HFFc6 (cell line): ENCODE measurements around the gene SHB. TPM values are rescaled to one million over a fixed set of nuclear protein-coding genes. Genes with fewer than 3 reads are reported as not detected.
A peak's percentile ranks its signal among the peaks of the same experiment; 100 is the strongest.

Experiments used
- DNase-seq: peaks from one replicate; pipeline ENCODE4 v3.0.0-alpha.2; 2018
- H3K27ac Mint-ChIP-seq: 2 replicates; pipeline ENCODE4 v1.8.0; 2020; ENCODE audit warnings: mild to moderate bottlenecking, mixed read lengths
- H3K27me3 Mint-ChIP-seq: 2 replicates; pipeline ENCODE4 v1.8.0; 2021; ENCODE audit warnings: mild to moderate bottlenecking, moderate library complexity, mixed read lengths; ENCODE audit not compliant: insufficient read depth
- H3K36me3 Mint-ChIP-seq: 2 replicates; pipeline ENCODE4 v1.8.0; 2021; ENCODE audit warnings: low read depth, mixed read lengths
- H3K4me1 Mint-ChIP-seq: 2 replicates; pipeline ENCODE4 v1.8.0; 2020; ENCODE audit warnings: low read depth, mixed read lengths
- H3K4me3 Mint-ChIP-seq: 2 replicates; pipeline ENCODE4 v1.8.0; 2020; ENCODE audit warnings: mild to moderate bottlenecking, moderate library complexity, mixed read lengths
- H3K9me3 Mint-ChIP-seq: 2 replicates; pipeline ENCODE4 v1.8.0; 2020; ENCODE audit warnings: mild to moderate bottlenecking, mixed read lengths
- total RNA-seq, 6 experiments: library from RNA; stranded (reverse); fragmentation: NEBNext Ultra II Directional; extraction: Animal tissue kit (Norgen Biotek cat#: 25700); gene quantifications; 2 replicates in 1 of 6; 3 replicates in 5 of 6; pipeline ENCODE4 v1.2.3, GENCODE V29; 2021
- TF ChIP-seq, protein P1 (sequence below): fragments of 200-600 bp; sonication (generic); IDR thresholded peaks from 2 replicates; pipeline ENCODE4 v1.5.0; 2021; ENCODE audit warnings: antibody characterized with exemption, mild to moderate bottlenecking

SHB gene
- total RNA-seq, 6 experiments from 2014 or later, result 26.8 to 29.8 (median 28.6) TPM

- no peak for DNase-seq
- Mint-ChIP-seq H3K27me3 (peaks cover 3% of the 10 kb centered on the region), H3K27ac (peak overlapping the region; percentile 81), H3K9me3 (no peaks in the 10 kb centered on the region), H3K36me3 (peaks cover 9% of the 10 kb centered on the region), H3K4me3 (peak overlapping the region; percentile 26), H3K4me1 (peaks cover 72% of the 10 kb centered on the region)
- TF ChIP-seq, protein P1, sequence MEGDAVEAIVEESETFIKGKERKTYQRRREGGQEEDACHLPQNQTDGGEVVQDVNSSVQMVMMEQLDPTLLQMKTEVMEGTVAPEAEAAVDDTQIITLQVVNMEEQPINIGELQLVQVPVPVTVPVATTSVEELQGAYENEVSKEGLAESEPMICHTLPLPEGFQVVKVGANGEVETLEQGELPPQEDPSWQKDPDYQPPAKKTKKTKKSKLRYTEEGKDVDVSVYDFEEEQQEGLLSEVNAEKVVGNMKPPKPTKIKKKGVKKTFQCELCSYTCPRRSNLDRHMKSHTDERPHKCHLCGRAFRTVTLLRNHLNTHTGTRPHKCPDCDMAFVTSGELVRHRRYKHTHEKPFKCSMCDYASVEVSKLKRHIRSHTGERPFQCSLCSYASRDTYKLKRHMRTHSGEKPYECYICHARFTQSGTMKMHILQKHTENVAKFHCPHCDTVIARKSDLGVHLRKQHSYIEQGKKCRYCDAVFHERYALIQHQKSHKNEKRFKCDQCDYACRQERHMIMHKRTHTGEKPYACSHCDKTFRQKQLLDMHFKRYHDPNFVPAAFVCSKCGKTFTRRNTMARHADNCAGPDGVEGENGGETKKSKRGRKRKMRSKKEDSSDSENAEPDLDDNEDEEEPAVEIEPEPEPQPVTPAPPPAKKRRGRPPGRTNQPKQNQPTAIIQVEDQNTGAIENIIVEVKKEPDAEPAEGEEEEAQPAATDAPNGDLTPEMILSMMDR, result no peak
Observed at GRCh38 chr9:37998881-37999587, 70.0 kb downstream of the SHB start.

DNA sequence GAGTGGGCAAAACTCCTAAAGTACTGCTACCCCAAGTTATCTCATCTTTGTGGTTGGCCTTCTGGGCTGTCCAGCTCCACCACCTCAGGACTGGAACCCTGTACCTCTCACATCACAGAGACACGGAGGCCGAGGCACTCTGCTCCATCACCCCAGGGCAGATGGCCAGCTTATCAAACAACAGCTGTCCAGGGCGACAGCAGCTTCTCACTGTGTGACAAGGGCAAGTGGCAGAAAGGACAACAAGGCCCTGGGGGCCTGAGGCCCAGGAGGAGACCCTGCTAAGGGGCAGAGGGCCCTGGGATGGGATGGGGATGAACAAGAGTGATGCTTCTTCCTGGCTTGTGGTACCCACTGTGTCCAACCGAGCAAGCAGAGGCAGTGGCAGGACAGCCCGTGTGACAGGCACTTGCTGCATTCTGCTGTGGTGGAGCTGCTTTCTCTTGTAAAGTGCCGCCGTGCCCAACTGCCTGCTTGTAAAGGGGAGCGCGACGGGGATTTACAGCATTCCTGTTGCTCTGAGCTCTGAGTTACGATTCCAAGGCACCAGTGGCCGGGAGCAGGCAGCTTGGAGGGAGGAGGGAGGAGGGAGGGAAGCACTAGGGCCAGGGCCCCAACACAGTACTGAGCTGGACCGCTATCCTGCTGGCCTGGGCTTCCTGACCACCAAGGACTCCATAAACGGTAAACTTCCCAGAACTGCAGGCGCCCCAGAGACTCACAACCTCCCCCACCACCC, 71.2 kb downstream of the SHB start:
- Mint-ChIP-seq H3K27ac (peak overlapping the region; percentile 95; the same call in 1 of the 2 replicates), H3K9me3 (no peaks in the 10 kb centered on the region), H3K4me1 (peaks cover 78% of the 10 kb centered on the region), H3K4me3 (no peak overlapping the region; the same call in 1 of the 2 replicates), H3K27me3 (peaks cover 3% of the 10 kb centered on the region), H3K36me3 (peaks cover 14% of the 10 kb centered on the region)
- peak; percentile 38 for DNase-seq
- TF ChIP-seq, protein P1, result no peak

DNA sequence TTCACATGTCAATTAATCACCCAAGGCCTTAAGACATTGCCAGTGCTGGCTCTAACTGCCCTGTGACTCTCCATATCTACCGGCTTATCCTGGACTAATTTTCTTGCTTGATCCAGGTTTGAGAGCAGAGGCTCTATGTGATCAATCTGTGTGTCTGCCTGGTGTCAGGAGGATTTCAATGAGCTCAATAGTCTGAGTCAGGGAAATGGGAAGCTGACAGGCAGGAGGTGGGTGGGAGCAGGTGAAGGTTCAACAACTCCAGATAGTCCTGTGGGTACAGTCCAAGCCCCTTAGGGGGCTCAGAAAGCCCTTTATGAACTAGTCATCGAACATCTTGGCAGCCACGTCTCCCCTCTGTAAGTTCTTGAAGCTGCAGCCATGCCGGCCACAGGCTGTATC, 72.2 kb downstream of the SHB start:
- Mint-ChIP-seq H3K36me3 (peaks cover 16% of the 10 kb centered on the region), H3K27me3 (peaks cover 3% of the 10 kb centered on the region), H3K4me3 (no peak overlapping the region), H3K4me1 (peaks cover 79% of the 10 kb centered on the region), H3K27ac (peak overlapping the region; percentile 95; the same call in 1 of the 2 replicates), H3K9me3 (no peaks in the 10 kb centered on the region)
- TF ChIP-seq, protein P1, result no peak
- DNase-seq, result no peak

DNA sequence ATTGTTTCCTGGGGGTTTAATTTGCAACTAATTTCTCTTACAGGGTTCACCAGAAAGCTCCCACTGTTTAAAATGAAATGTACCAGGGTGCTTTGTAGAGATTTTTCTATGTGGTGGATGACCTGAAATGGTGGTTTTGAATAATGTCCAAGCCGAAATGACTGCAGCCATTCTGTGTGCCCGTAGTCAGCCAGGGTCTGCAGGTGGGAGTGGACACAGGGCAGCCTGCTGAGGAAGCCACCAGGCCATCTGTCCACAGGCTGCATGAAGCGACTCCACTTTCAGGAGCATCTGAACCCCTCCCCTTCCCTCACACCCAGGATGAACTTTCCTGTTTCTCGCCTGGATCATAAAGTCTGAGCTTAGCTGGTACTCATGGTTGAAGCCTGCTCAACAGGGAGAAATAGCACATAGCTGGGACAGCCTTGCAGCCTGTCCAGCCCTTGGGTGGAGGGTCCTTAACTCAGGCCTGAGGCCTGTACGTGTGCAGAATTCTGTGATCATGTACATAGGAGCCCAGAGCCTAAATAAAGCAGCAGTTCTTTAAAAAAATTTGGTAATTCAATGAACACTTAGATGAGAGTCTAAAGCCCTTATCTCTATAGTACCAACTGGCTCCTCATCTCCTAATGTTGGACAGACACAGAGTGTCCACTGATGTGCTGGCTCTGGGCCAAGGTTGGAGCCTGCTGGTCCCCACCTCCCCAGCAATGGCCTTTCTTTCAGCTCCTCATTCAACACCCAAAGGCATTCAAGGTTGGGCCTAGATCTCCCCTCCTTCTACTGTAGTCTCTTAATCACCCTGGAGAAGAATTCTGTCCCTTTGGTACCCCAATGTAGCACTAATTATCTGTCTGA, 72.8 kb downstream of the SHB start:
- peak overlapping the region; percentile 95 for H3K27ac Mint-ChIP-seq
- H3K9me3 Mint-ChIP-seq, result no peaks in the 10 kb centered on the region
- H3K36me3 Mint-ChIP-seq, result peaks cover 16% of the 10 kb centered on the region
- no peak overlapping the region for H3K4me3 Mint-ChIP-seq
- TF ChIP-seq, protein P1, result no peak
- peaks cover 79% of the 10 kb centered on the region for H3K4me1 Mint-ChIP-seq
- DNase-seq, result no peak
- H3K27me3 Mint-ChIP-seq, result peaks cover 3% of the 10 kb centered on the region

DNA sequence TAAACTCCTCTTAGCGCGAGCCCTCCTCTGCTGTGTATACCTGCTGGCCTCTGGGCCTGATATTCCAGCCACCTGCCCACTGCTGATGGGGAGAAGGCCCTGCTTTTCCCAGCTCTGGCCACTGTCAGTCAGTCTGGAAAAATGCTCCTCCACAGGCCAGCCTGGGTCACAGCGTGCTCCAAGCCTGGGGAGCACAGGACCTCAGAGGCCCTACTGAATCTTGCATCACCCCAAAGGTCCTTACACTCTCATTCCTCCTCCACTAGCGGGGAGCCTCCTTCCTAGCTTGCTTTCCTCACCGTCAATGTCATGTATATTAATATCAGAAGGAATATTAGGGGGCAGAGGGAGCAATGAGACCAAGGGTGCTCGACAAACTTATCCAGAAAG, 73.7 kb downstream of the SHB start:
- DNase-seq, result no peak

More for the DNA sequence above, 73.7 kb downstream of the SHB start:
- peaks cover 16% of the 10 kb centered on the region for H3K36me3 Mint-ChIP-seq
- TF ChIP-seq, protein P1, result no peak
- peak overlapping the region; percentile 95 for H3K27ac Mint-ChIP-seq
- no peaks in the 10 kb centered on the region for H3K9me3 Mint-ChIP-seq
- peaks cover 70% of the 10 kb centered on the region for H3K4me1 Mint-ChIP-seq
- H3K27me3 Mint-ChIP-seq, result peaks cover 3% of the 10 kb centered on the region
- peak overlapping the region; percentile 83 for H3K4me3 Mint-ChIP-seq
